DND-41 (cell line): ENCODE results near the gene SGK1.

ENCODE experiments used
- ATAC-seq: fragments of 200-7000 bp; cut with Tn5 transposase; 3 replicates; pipeline ENCODE4 v1.9.1; 2021; ENCODE audit warnings: low read depth; ENCODE audit not compliant: insufficient read depth
- DNase-seq: peaks from one replicate; pipeline ENCODE4 v3.0.0-alpha.2; 2020
- H2AFZ ChIP-seq: 2 replicates; pipeline ENCODE4 v1.6.0; 2012; ENCODE audit warnings: low read depth, low read length
- H3K27ac ChIP-seq: 2 replicates; pipeline ENCODE4 v1.5.1; 2012; ENCODE audit warnings: low read length, inconsistent platforms
- H3K27me3 ChIP-seq: fragments of 200-600 bp; sonication (generic); 2 replicates; pipeline ENCODE4 v1.6.0; 2012; ENCODE audit warnings: low read length, mild to moderate bottlenecking, inconsistent platforms; ENCODE audit not compliant: insufficient read depth, poor library complexity
- H3K36me3 ChIP-seq: 2 replicates; pipeline ENCODE4 v1.5.1; 2012; ENCODE audit warnings: low read length, inconsistent platforms; ENCODE audit not compliant: insufficient read depth
- H3K4me1 ChIP-seq: 2 replicates; pipeline ENCODE4 v1.5.1; 2012; ENCODE audit warnings: mild to moderate bottlenecking, low read length; ENCODE audit not compliant: insufficient read depth
- H3K4me2 ChIP-seq: 2 replicates; pipeline ENCODE4 v1.6.0; 2012; ENCODE audit warnings: mild to moderate bottlenecking, moderate library complexity, low read length, inconsistent platforms; ENCODE audit not compliant: insufficient read depth
- H3K4me3 ChIP-seq, 2 experiments: fragments of 200-600 bp in 1 of 2; shearing (Covaris generic) in 1 of 2; 2 replicates each; pipeline ENCODE4 v1.5.1; 2012 to 2016; ENCODE audit warnings: inconsistent platforms in 2 of 2, low read length in 2 of 2, mild to moderate bottlenecking in 2 of 2, low read depth in 1 of 2, moderate library complexity in 1 of 2
- H3K79me2 ChIP-seq: 2 replicates; pipeline ENCODE4 v1.6.0; 2012; ENCODE audit warnings: low read length, inconsistent platforms; ENCODE audit not compliant: insufficient read depth
- H3K9ac ChIP-seq: 2 replicates; pipeline ENCODE4 v1.6.0; 2012; ENCODE audit warnings: low read depth, mild to moderate bottlenecking, inconsistent platforms, low read length, moderate library complexity
- H3K9me3 ChIP-seq: 2 replicates; pipeline ENCODE4 v1.5.1; 2012; ENCODE audit warnings: low read length, moderate library complexity, mild to moderate bottlenecking, inconsistent platforms; ENCODE audit not compliant: insufficient read depth, severe bottlenecking
- H4K20me1 ChIP-seq: 2 replicates; pipeline ENCODE4 v1.6.0; 2012; ENCODE audit warnings: low read length; ENCODE audit not compliant: insufficient read depth
- EZH2 ChIP-seq: IDR thresholded peaks from 3 replicates; pipeline ENCODE4 v1.6.1; 2012; ENCODE audit warnings: borderline replicate concordance, low read depth, mild to moderate bottlenecking, moderate library complexity, low read length, inconsistent platforms; ENCODE audit not compliant: severe bottlenecking
- TF ChIP-seq, protein P1 (sequence below): IDR thresholded peaks from 2 replicates; pipeline ENCODE4 v1.5.1; 2012; ENCODE audit warnings: borderline replicate concordance, low read length, moderate library complexity, mild to moderate bottlenecking; ENCODE audit not compliant: poor library complexity, severe bottlenecking; ENCODE audit errors: extremely low read depth

The SGK1 gene

DNA sequence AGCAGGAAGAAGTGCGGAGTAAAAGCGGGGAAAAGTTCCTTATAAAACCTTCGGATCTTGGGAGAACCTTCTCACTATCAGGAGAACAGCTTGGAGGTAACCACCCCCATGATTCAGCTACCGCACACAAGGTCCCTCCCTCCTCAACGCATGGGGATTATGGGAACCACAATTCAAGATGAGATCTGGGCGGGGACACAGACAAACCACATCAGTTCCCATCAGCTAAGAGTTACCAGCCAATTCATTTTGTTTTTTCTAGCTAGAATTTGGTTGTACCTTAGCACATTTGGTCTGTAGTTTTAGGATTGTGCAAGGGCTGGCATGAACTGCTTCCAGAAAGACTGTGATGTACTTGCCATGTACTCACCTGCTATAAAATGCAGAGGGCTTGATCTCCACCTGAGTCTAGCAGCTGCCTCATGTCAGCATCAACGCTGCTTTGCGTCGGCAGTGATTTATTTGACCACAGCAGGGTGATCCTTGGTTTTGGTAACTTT lies 170.8 kb downstream of the SGK1 start:
- no peak for DNase-seq
- ATAC-seq: no peak
- TF ChIP-seq, protein P1, sequence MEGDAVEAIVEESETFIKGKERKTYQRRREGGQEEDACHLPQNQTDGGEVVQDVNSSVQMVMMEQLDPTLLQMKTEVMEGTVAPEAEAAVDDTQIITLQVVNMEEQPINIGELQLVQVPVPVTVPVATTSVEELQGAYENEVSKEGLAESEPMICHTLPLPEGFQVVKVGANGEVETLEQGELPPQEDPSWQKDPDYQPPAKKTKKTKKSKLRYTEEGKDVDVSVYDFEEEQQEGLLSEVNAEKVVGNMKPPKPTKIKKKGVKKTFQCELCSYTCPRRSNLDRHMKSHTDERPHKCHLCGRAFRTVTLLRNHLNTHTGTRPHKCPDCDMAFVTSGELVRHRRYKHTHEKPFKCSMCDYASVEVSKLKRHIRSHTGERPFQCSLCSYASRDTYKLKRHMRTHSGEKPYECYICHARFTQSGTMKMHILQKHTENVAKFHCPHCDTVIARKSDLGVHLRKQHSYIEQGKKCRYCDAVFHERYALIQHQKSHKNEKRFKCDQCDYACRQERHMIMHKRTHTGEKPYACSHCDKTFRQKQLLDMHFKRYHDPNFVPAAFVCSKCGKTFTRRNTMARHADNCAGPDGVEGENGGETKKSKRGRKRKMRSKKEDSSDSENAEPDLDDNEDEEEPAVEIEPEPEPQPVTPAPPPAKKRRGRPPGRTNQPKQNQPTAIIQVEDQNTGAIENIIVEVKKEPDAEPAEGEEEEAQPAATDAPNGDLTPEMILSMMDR: no peak
- TF ChIP-seq EZH2: no peak
- no peak overlapping the region for H3K4me3 ChIP-seq
- no peak overlapping the region for H3K27ac ChIP-seq
- H3K36me3 ChIP-seq: no peaks in the 10 kb centered on the region
- H3K9me3 ChIP-seq: no peaks in the 10 kb centered on the region
- no peaks in the 10 kb centered on the region for H4K20me1 ChIP-seq
- H3K4me2 ChIP-seq: no peak overlapping the region
- no peaks in the 10 kb centered on the region for H3K4me1 ChIP-seq
- no peaks in the 10 kb centered on the region for H3K79me2 ChIP-seq
- H2AFZ ChIP-seq: no peak overlapping the region
- H3K27me3 ChIP-seq: peaks cover 10% of the 10 kb centered on the region
- no peak overlapping the region for H3K9ac ChIP-seq

DNA sequence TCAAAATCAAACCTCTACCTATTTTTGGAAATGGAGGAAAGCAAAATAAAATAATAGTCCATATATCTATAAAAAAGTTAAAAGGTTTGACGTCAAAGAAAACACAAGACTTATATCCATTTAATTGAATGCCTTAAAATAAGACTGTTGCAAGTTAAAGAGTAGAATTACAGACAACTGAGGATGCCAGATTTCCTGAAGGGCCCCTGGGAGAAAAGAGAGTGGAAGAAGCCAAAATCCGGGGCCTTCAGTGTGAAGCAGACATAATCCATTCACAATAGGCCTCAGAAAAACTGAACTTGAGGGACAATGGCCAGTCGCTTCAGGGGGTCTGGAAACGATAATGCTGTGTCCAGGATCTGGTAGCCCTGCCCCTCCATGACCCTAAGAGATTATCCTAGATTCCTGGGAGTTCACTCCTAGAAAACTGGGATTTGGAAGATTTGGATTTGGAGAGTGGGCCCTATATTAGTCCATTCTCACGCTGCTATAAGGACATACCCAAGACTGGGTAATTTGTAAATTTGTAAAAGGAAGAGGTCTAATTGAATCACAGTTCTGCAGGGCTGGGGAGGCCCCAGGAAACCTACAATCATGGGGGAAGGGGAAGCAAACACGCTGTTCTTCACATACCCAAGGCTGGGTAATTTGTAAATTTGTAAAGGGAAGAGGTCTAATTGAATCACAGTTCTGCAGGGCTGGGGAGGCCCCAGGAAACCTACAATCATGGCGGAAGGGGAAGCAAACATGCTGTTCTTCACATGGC lies 171.5 kb downstream of the SGK1 start:
- Histone ChIP-seq H3K4me3 (no peak overlapping the region), H3K9ac (no peak overlapping the region), H3K36me3 (no peaks in the 10 kb centered on the region), H2AFZ (no peak overlapping the region), H3K9me3 (no peaks in the 10 kb centered on the region), H4K20me1 (no peaks in the 10 kb centered on the region), H3K4me2 (no peak overlapping the region), H3K27ac (no peak overlapping the region), H3K79me2 (no peaks in the 10 kb centered on the region), H3K4me1 (no peaks in the 10 kb centered on the region), H3K27me3 (peaks cover 10% of the 10 kb centered on the region)
- ATAC-seq (no peak), DNase-seq (no peak)
- TF ChIP-seq, protein P1: no peak
- TF ChIP-seq EZH2: no peak

DNA sequence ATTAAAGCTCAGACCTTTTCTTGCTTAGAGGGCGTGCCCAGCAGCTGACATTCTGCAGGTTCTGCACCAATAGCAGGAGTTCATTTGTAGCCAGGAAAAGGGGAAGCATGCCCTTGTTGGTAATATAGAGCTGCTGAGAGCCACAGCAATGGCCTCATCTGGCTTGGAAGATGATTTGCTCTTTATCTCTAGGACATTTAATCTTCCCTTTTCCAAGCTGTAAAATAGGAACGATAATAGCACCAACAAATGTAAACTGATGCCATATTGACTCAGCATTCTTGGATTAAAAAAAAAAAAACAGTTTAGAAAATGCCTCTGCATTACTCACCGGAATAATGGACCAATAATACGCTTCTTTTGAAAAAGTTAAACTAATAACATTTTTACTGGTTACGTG lies 172.1 kb downstream of the SGK1 start:
- no peaks in the 10 kb centered on the region for H3K79me2 ChIP-seq
- no peaks in the 10 kb centered on the region for H3K4me1 ChIP-seq
- no peak overlapping the region for H3K4me3 ChIP-seq
- peaks cover 10% of the 10 kb centered on the region for H3K27me3 ChIP-seq
- no peaks in the 10 kb centered on the region for H3K36me3 ChIP-seq
- no peaks in the 10 kb centered on the region for H3K9me3 ChIP-seq
- H4K20me1 ChIP-seq: no peaks in the 10 kb centered on the region
- DNase-seq: no peak
- H3K27ac ChIP-seq: no peak overlapping the region
- H3K4me2 ChIP-seq: no peak overlapping the region
- ATAC-seq: no peak
- no peak overlapping the region for H2AFZ ChIP-seq
- TF ChIP-seq EZH2: no peak
- TF ChIP-seq, protein P1: no peak
- no peak overlapping the region for H3K9ac ChIP-seq
